NCI-H2081 (cell line): ENCODE results near the gene MCC.

ENCODE experiments used
- DNase-seq, 2 experiments: peaks; one replicate each; lab custom pipeline; 2025; lab: John Stamatoyannopoulos, UW

MCC gene

GRCh38 chr5:113223315-113223714 lies 264.9 kb downstream of the MCC start:
- DNase-seq, result no peak

GRCh38 chr5:113221294-113222176 lies 266.7 kb downstream of the MCC start:
- DNase-seq, result no peak

GRCh38 chr5:113219695-113220094 lies 268.6 kb downstream of the MCC start:
- no peak for DNase-seq

- peak in 1 of 2 experiments; percentile 3 for DNase-seq
Observed at GRCh38 chr5:113218906-113219517, 269.2 kb downstream of the MCC start.

- DNase-seq, result no peak
Observed at GRCh38 chr5:113218200-113218599, 270.1 kb downstream of the MCC start.

GRCh38 chr5:113217619-113218184 lies 270.6 kb downstream of the MCC start:
- no peak for DNase-seq

- no peak for DNase-seq
Observed at GRCh38 chr5:113216545-113216944, 271.7 kb downstream of the MCC start.

- no peak for DNase-seq
Observed at GRCh38 chr5:113215401-113216060, 272.7 kb downstream of the MCC start.

- no peak for DNase-seq
Observed at GRCh38 chr5:113214606-113215323, 273.5 kb downstream of the MCC start.

- DNase-seq, result no peak
Observed at GRCh38 chr5:113213551-113214425, 274.5 kb downstream of the MCC start.

GRCh38 chr5:113212244-113212920 lies 275.9 kb downstream of the MCC start:
- DNase-seq, result peak; percentile 48 to 59

GRCh38 chr5:113209498-113209897 lies 278.8 kb downstream of the MCC start:
- DNase-seq, result no peak

- DNase-seq, result no peak
Observed at GRCh38 chr5:113205807-113206206, 282.4 kb downstream of the MCC start.

GRCh38 chr5:113205323-113205722 lies 282.9 kb downstream of the MCC start:
- no peak for DNase-seq

GRCh38 chr5:113204525-113205161 lies 283.6 kb downstream of the MCC start:
- peak in 1 of 2 experiments; percentile 24 for DNase-seq

- DNase-seq, result no peak
Observed at GRCh38 chr5:113203916-113204315, 284.3 kb downstream of the MCC start.

- DNase-seq, result no peak
Observed at GRCh38 chr5:113202746-113203716, 285.2 kb downstream of the MCC start.

- no peak for DNase-seq
Observed at GRCh38 chr5:113202287-113202686, 286.0 kb downstream of the MCC start.

- DNase-seq, result no peak
Observed at GRCh38 chr5:113201715-113202114, 286.5 kb downstream of the MCC start.
